GM10847 (cell line): ENCODE results near the gene E2F8.

Experiments
- POLR2A ChIP-seq: IDR thresholded peaks from 2 replicates; pipeline ENCODE4 v1.6.1; 2011; ENCODE audit not compliant: insufficient read length; ENCODE audit errors: extremely low read depth

The E2F8 gene

GRCh38 chr11:19253817-19254216, 13.1 kb upstream of the E2F8 start:
- no peak for TF ChIP-seq POLR2A

DNA sequence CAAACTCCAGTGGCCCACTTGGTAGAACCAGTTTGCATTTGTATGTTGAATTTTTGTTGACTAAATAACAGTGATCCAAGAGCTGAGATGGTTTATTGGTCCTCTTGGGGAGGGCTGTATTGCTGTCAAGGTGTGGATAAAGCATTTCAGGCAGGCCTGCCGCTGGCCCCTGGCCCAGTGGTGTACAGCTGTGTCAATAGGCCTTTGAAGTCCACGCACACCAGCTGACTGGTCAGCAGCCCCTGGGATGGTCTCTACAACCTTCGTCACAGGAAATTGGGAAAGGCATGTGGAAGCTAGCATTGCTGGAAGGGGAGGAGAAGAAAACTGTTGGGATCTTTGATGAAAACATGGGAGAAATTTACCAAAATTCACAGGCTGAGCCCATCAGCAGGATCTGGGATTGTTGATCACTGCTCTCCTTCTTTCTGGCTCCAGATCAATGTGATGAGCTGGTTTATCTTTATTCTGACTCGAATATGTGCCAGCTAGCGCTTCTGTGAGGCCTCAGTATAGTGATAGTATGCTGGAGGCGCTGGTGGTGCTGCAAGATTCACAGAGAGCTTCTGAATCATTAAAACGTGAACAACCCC, 12.5 kb upstream of the E2F8 start:
- no peak for TF ChIP-seq POLR2A

DNA sequence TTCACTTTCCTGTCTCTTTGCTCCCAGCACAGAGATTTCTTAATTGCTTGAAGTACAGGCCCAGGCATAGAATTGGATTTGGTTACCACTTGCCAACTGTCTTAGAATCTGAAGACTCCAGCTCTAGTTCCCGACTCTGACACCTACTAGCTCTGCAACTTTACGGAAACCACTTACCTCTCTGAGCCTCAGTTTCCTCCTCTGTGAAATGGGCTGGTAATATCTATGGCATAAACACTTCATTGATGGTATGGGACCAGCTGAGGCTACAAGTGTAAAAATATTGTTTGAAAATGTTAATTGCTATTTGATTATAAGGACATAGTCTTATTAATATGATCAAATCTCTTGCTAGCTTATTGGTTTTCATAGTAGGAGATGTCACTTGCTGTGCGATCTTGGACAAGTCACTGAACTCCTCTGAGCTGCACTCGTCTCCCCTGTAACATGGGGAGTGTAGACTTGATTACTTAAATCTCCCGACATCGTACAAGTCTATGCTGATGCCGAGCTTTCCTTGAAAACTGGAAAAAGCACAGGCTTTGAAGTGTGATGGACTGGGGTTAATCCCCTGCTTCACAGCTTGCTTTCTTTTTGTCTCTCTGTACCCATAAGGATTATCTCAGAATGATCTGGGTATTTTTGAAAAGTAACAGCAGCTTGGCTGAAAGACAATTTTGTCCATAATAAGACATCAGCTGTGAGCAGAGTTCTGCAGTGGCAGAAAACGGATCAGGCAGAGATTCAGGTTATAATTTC, 11.8 kb upstream of the E2F8 start:
- no peak for TF ChIP-seq POLR2A

- TF ChIP-seq POLR2A: no peak
These were observed 10.8 kb upstream of the E2F8 start for GRCh38 chr11:19251577-19251976.

- TF ChIP-seq POLR2A: no peak
These were observed 6.1 kb upstream of the E2F8 start for GRCh38 chr11:19246816-19247215.

DNA sequence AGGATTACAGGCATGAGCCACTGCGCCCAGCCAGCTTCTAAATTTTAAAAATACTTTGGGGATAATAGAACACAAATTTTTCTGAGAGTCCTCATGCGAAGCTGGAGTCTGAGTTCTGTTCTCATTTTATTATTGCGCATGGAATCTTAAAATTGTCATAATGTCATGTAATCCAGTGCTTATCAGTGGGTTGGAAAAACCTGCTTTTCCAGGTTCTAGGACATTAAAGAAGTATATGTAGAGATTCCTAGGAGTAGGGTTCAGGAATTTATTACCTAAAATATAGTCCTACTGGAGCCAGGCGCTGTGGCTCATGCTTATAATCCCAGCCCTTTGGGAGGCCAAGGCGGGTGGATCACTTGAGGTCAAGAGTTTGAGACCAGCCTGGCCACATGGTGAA, 4.6 kb upstream of the E2F8 start:
- no peak for TF ChIP-seq POLR2A

- no peak for TF ChIP-seq POLR2A
These were observed 3.9 kb upstream of the E2F8 start for GRCh38 chr11:19244621-19245020.

GRCh38 chr11:19244084-19244483, 3.3 kb upstream of the E2F8 start:
- TF ChIP-seq POLR2A: no peak

GRCh38 chr11:19243613-19244012, 2.9 kb upstream of the E2F8 start:
- no peak for TF ChIP-seq POLR2A

DNA sequence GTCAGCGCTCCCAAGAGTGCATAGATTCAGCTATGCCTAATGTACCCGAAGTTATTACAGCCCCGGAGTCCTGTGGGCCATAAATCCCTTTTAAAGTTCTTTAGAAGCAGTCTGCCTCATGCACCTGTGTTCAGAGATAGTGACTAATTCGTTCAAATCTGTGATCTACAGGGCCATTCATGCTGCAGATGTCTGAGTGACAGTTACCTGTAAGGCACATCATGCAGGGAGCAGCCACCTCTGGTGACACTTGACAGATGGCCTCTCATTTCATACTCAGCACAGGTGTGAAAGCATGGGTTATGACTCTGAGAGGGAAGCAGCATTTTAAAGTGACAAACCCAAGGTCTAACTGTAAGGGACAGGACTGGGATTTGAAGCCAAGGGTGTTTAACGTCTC, 2.4 kb upstream of the E2F8 start:
- TF ChIP-seq POLR2A: no peak

GRCh38 chr11:19242179-19242932, 1.6 kb upstream of the E2F8 start:
- no peak for TF ChIP-seq POLR2A

- no peak for TF ChIP-seq POLR2A
These were observed 774 bp upstream of the E2F8 start for GRCh38 chr11:19241260-19242178.

- TF ChIP-seq POLR2A: no peak
These were observed 1.7 kb downstream of the E2F8 start for GRCh38 chr11:19239039-19239438.

DNA sequence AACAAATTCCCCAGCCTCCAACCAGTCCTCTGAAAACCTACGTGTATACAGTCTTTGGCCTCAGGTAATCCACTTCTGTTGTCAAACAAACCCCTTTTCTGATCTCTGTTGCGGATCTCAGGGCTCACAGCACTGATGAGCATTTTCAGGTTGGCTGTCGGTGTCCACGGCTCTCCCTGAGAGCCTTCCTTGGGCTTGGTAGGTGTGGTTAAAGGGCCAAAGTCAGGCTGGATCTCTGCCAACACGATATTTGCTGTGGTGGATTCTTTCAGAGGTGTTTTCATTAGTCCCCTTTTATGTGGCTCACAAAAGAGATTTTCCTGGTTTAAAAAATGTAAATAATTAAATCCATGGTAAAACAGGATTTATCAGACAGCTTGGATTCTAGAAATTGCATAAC, 2.9 kb downstream of the E2F8 start:
- TF ChIP-seq POLR2A: no peak

DNA sequence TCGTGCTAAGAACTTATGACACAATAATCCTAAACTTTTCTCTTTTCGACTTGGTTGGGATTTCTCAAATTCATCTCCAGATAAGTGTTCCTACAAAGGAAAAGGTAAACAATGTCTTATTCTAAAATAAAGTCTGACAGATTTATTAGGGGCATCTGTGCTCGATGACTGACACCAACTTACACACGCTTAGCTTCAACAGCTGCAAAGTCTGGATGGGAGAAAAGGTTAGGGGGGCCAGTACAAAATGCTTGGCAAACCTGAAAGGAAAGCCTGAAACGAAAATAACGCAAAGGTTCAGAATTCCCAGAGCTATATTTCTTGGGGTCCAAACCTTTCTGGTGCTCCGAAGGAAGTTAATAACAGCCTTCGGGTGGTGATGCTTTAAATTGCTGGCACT, 3.4 kb downstream of the E2F8 start:
- no peak for TF ChIP-seq POLR2A

DNA sequence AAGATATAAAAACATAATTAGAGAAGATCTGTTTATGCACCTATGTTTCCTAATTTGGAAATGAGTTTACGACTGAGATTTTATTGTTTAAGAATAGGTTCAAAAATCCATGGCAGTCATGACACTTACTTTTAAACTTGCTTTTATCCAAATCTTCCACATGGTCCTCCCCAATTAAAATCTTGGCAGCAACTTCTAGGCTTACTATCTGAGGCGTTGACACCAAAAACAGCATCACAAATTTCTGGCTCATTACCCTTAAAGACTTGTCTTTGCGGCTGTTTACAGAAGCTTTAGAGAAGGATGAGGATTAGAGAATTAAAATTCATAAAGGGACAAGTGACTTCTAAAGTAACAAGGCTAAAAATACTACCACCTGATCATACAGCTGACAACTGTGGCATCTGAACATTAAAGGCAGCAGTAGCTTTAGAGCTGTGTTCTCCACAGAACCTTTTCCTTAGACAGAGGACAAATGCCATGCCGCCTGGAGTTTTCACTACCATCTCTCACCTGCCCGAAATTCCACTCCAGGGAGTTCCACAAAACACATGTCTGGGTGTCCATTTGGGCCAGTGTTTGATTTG, 6.4 kb downstream of the E2F8 start:
- TF ChIP-seq POLR2A: no peak
